Activated T-cell treated with anti-CD3 and anti-CD28 coated beads, Interleukin-2, amount 50 U/mL, for 24 hours (primary cell): ENCODE data around the gene GPI.

Experiments used
- DNase-seq: peaks from one replicate; pipeline ENCODE4 v3.0.0-alpha.2; 2020
- H3K27ac Mint-ChIP-seq: 2 replicates; pipeline ENCODE4 v1.8.0; 2020; ENCODE audit warnings: mild to moderate bottlenecking, mixed read lengths
- H3K27me3 Mint-ChIP-seq: 2 replicates; pipeline ENCODE4 v1.8.0; 2020; ENCODE audit warnings: mixed read lengths
- H3K36me3 Mint-ChIP-seq: 2 replicates; pipeline ENCODE4 v1.8.0; 2020; ENCODE audit warnings: low read depth, mixed read lengths
- H3K4me1 Mint-ChIP-seq: 2 replicates; pipeline ENCODE4 v1.8.0; 2020; ENCODE audit warnings: low read depth, mixed read lengths
- H3K4me3 Mint-ChIP-seq: 2 replicates; pipeline ENCODE4 v1.8.0; 2020; ENCODE audit warnings: mild to moderate bottlenecking, moderate library complexity, mixed read lengths
- H3K9me3 Mint-ChIP-seq: 2 replicates; pipeline ENCODE4 v1.8.0; 2020; ENCODE audit warnings: mixed read lengths

GPI gene

DNA sequence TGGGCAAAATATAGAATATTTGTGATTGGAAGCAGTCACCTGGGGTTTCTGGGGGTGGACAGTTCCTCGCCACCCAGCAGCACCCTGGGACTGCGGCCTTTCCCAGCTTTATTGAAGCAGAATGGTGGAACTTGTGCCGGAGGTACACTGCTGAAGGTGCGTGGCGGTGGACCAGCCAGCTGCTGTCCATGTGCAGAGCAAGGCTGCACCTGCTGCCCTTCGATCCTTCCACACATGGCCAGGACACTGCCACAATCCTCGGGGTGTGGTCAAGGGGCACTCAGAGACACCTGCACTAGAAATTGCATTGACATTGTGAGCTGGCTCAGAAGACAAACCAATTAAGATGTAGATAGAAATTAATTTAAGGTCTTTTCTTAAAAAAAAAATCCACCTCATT is 11.4 kb upstream of the GPI start:
- peaks cover 30% of the 10 kb centered on the region for H3K4me1 Mint-ChIP-seq
- no peak for DNase-seq
- no peak overlapping the region for H3K4me3 Mint-ChIP-seq
- H3K27ac Mint-ChIP-seq, result no peak overlapping the region
- no peaks in the 10 kb centered on the region for H3K9me3 Mint-ChIP-seq
- peaks cover 30% of the 10 kb centered on the region for H3K36me3 Mint-ChIP-seq
- H3K27me3 Mint-ChIP-seq, result no peaks in the 10 kb centered on the region

GRCh38 chr19:34355201-34355600 is 9.8 kb upstream of the GPI start:
- no peaks in the 10 kb centered on the region for H3K9me3 Mint-ChIP-seq
- DNase-seq, result no peak
- peaks cover 37% of the 10 kb centered on the region for H3K4me1 Mint-ChIP-seq
- no peak overlapping the region for H3K27ac Mint-ChIP-seq
- H3K36me3 Mint-ChIP-seq, result peaks cover 26% of the 10 kb centered on the region
- no peak overlapping the region for H3K4me3 Mint-ChIP-seq
- no peaks in the 10 kb centered on the region for H3K27me3 Mint-ChIP-seq

GRCh38 chr19:34356875-34357274 is 8.1 kb upstream of the GPI start:
- Mint-ChIP-seq H3K27me3 (no peaks in the 10 kb centered on the region), H3K36me3 (peaks cover 20% of the 10 kb centered on the region), H3K4me1 (peaks cover 27% of the 10 kb centered on the region), H3K4me3 (no peak overlapping the region), H3K27ac (no peak overlapping the region), H3K9me3 (no peaks in the 10 kb centered on the region)
- no peak for DNase-seq

GRCh38 chr19:34357431-34357830 is 7.6 kb upstream of the GPI start:
- H3K4me1 Mint-ChIP-seq, result peaks cover 27% of the 10 kb centered on the region
- DNase-seq, result no peak
- H3K36me3 Mint-ChIP-seq, result peaks cover 17% of the 10 kb centered on the region
- no peak overlapping the region for H3K4me3 Mint-ChIP-seq
- H3K9me3 Mint-ChIP-seq, result no peaks in the 10 kb centered on the region
- H3K27me3 Mint-ChIP-seq, result no peaks in the 10 kb centered on the region
- peak overlapping the region; percentile 59 for H3K27ac Mint-ChIP-seq

DNA sequence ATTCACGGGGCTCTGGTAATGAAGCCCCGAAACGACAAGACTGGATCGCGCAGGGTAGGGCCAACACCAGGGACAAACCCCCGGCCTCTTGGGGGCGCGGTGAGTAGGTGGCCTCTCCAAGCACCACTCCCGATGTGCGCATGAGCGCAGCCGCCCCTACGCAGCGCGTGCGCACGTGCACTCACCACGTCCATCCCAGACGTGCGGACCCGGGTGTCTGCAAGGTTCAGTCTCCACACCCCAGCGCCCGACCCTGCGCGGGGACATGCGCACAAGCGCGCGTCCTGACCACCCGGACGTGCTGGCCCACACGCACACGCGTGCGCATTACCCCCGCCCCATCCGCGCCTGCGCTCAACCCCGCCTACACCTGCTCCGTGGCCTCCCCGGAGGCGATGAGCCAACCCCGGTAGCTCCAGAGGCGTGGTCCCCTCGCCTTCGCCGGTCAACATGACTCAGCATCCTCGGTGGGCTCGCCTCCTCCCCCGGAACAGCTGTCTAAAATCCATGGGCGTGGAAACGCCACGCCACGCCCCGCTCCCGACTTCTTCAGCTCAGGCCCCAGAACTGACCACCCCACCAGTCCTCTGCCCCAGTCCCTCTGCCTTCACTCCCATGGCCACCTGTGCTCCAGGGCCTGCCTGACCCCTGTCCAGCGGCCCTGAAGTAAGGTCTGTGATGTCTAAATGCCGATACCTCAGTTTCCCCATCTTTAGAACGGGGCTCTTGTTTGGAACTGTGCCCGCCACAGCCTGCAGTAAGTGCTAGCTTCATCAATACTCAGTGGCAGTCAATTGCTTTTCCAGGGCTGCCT is 5.6 kb upstream of the GPI start:
- H3K27ac Mint-ChIP-seq, result peak overlapping the region; percentile 99
- H3K9me3 Mint-ChIP-seq, result no peaks in the 10 kb centered on the region

GRCh38 chr19:34359954-34360315 is 5.1 kb upstream of the GPI start:
- H3K27ac Mint-ChIP-seq, result peak overlapping the region; percentile 99
- H3K27me3 Mint-ChIP-seq, result no peaks in the 10 kb centered on the region
- H3K9me3 Mint-ChIP-seq, result no peaks in the 10 kb centered on the region
- peaks cover 5% of the 10 kb centered on the region for H3K36me3 Mint-ChIP-seq
- no peak for DNase-seq
- peak overlapping the region; percentile 85 for H3K4me3 Mint-ChIP-seq
- H3K4me1 Mint-ChIP-seq, result peaks cover 40% of the 10 kb centered on the region

More for the DNA sequence above, 5.6 kb upstream of the GPI start:
- no peaks in the 10 kb centered on the region for H3K27me3 Mint-ChIP-seq
- peaks cover 8% of the 10 kb centered on the region for H3K36me3 Mint-ChIP-seq
- peak overlapping the region; percentile 85 for H3K4me3 Mint-ChIP-seq
- H3K4me1 Mint-ChIP-seq, result peaks cover 36% of the 10 kb centered on the region
- DNase-seq, result peak; percentile 99

GRCh38 chr19:34360354-34360909 is 4.6 kb upstream of the GPI start:
- H3K4me3 Mint-ChIP-seq, result peak overlapping the region; percentile 85
- H3K4me1 Mint-ChIP-seq, result peaks cover 40% of the 10 kb centered on the region
- H3K36me3 Mint-ChIP-seq, result peaks cover 4% of the 10 kb centered on the region
- H3K27ac Mint-ChIP-seq, result peak overlapping the region; percentile 99
- H3K9me3 Mint-ChIP-seq, result no peaks in the 10 kb centered on the region
- H3K27me3 Mint-ChIP-seq, result no peaks in the 10 kb centered on the region
- no peak for DNase-seq

- H3K4me3 Mint-ChIP-seq, result no peak overlapping the region
- H3K36me3 Mint-ChIP-seq, result peaks cover 26% of the 10 kb centered on the region
- peaks cover 57% of the 10 kb centered on the region for H3K4me1 Mint-ChIP-seq
- DNase-seq, result no peak
- H3K27me3 Mint-ChIP-seq, result no peaks in the 10 kb centered on the region
- H3K27ac Mint-ChIP-seq, result peak overlapping the region; percentile 19
- H3K9me3 Mint-ChIP-seq, result no peaks in the 10 kb centered on the region
Measured at GRCh38 chr19:34362679-34363069, 2.3 kb upstream of the GPI start.

DNA sequence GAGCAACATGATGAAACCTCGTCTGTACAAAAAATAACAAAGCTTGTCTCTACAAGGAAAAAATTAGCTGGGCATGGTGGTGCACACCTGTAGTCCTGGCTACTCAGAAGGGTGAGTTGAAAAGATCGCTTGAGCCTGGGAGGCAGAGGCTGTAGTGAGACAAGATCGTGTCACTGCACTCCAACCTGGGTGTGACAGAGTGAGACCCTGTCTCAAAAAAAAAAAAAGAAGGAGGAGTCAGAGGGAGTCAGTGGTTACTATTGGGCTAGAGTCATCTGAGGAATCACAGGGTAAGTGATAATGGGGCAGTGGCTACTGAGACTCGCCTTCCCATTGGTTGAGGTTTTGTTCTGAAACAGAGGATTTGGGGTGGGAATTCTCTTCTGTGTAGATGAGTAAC is 1.9 kb upstream of the GPI start:
- Mint-ChIP-seq H3K4me3 (no peak overlapping the region), H3K27me3 (no peaks in the 10 kb centered on the region), H3K9me3 (no peaks in the 10 kb centered on the region), H3K4me1 (peaks cover 58% of the 10 kb centered on the region), H3K36me3 (peaks cover 30% of the 10 kb centered on the region), H3K27ac (peak overlapping the region; percentile 19)
- no peak for DNase-seq

DNA sequence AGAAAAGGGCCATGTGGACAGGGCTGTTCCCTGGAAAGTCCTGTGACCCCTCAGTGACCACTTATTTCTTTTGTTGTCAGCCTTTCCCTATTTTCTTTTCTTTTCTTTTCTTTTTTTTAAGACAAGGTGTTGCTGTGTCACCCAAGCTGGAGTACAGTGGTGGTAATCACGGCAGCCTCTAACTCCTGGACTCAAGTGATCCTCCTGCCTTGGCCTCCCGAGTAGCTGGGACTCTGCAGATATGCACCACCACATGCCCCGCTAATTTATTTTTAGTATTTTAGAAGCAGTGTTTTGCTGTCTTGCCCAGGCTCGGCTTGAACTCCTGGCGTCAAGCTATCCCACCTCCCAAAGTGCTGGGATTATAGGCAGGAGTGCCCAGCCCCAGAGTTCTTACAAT is 1.1 kb upstream of the GPI start:
- H3K27ac Mint-ChIP-seq, result peak overlapping the region; percentile 91
- peaks cover 38% of the 10 kb centered on the region for H3K36me3 Mint-ChIP-seq
- DNase-seq, result no peak
- no peaks in the 10 kb centered on the region for H3K27me3 Mint-ChIP-seq
- peak overlapping the region; percentile 100 for H3K4me3 Mint-ChIP-seq
- no peaks in the 10 kb centered on the region for H3K9me3 Mint-ChIP-seq
- H3K4me1 Mint-ChIP-seq, result peaks cover 54% of the 10 kb centered on the region

GRCh38 chr19:34364462-34364829 is 550 bp upstream of the GPI start:
- Mint-ChIP-seq H3K9me3 (no peaks in the 10 kb centered on the region), H3K27me3 (no peaks in the 10 kb centered on the region), H3K27ac (peak overlapping the region; percentile 91), H3K4me1 (peaks cover 51% of the 10 kb centered on the region), H3K4me3 (peak overlapping the region; percentile 100), H3K36me3 (peaks cover 42% of the 10 kb centered on the region)
- DNase-seq, result no peak

- no peak for DNase-seq
- no peaks in the 10 kb centered on the region for H3K9me3 Mint-ChIP-seq
- H3K4me3 Mint-ChIP-seq, result peak overlapping the region; percentile 100
- H3K36me3 Mint-ChIP-seq, result peaks cover 55% of the 10 kb centered on the region
- peaks cover 52% of the 10 kb centered on the region for H3K4me1 Mint-ChIP-seq
- H3K27me3 Mint-ChIP-seq, result no peaks in the 10 kb centered on the region
- H3K27ac Mint-ChIP-seq, result peak overlapping the region; percentile 95
Measured at GRCh38 chr19:34365463-34366401, 736 bp downstream of the GPI start.

- H3K27me3 Mint-ChIP-seq, result no peaks in the 10 kb centered on the region
- H3K4me3 Mint-ChIP-seq, result peak overlapping the region; percentile 100
- H3K4me1 Mint-ChIP-seq, result peaks cover 60% of the 10 kb centered on the region
- H3K27ac Mint-ChIP-seq, result peak overlapping the region; percentile 95
- H3K9me3 Mint-ChIP-seq, result no peaks in the 10 kb centered on the region
- no peak for DNase-seq
- peaks cover 68% of the 10 kb centered on the region for H3K36me3 Mint-ChIP-seq
Measured at GRCh38 chr19:34366738-34367623, 2.0 kb downstream of the GPI start.

- H3K4me3 Mint-ChIP-seq, result peak overlapping the region; percentile 100
- peaks cover 60% of the 10 kb centered on the region for H3K4me1 Mint-ChIP-seq
- peaks cover 74% of the 10 kb centered on the region for H3K36me3 Mint-ChIP-seq
Measured at GRCh38 chr19:34367624-34367957, 2.6 kb downstream of the GPI start.

More at GRCh38 chr19:34367624-34367957, 2.6 kb downstream of the GPI start:
- Mint-ChIP-seq H3K27me3 (no peaks in the 10 kb centered on the region), H3K27ac (peak overlapping the region; percentile 95), H3K9me3 (no peaks in the 10 kb centered on the region)
- no peak for DNase-seq
